GM18508 (cell line): ENCODE measurements around the gene LRP5.
"Not testable (repeated sequence)": the region's sequence is repeated elsewhere in the genome, so short reads cannot be mapped to it uniquely, and the experiment has no call there.

ENCODE experiments used
- ATAC-seq: cut with Tn5 transposase; IDR thresholded peaks from one replicate; pipeline ENCODE4 v1.9.1; 2021; ENCODE audit warnings: moderate number of reproducible peaks; ENCODE audit not compliant: insufficient read depth, unreplicated experiment

The LRP5 gene

GRCh38 chr11:68341557-68342458 lies 29.4 kb downstream of the LRP5 start:
- ATAC-seq: no peak

DNA sequence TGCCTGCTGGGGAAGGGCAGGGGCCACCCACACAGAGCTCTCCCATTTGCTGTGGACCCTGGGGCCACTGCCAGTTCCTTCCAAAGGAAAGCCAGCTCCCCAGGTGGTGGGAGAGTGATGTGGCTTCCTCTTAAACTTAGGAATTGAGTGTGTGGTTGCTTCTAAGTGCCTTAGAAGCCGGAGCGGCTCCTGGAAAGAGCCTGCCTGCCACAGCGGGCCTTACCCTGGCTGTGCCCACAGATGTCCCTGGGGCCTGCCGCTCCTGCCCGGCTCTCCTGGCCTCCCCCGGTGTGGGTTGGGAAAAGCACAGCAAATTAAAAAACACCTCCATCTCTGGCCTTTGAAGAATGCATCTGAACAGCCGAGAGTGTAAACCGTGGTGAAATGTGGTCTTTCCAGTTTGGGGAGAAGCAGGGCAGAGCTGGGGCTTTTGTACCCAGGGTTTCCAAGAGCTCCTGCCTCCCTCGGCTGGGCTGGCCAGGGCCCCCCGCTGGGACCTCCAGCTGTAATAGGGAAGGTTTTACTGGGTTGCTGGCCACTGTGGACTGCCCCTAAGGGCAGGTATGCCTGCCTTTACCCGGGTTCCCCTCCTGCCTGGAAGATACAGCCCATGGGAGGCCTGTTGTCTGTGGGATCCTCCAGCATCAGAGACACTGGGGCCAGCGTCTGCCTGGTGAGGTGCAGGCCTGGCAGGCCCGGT lies 30.2 kb downstream of the LRP5 start:
- ATAC-seq: no peak

DNA sequence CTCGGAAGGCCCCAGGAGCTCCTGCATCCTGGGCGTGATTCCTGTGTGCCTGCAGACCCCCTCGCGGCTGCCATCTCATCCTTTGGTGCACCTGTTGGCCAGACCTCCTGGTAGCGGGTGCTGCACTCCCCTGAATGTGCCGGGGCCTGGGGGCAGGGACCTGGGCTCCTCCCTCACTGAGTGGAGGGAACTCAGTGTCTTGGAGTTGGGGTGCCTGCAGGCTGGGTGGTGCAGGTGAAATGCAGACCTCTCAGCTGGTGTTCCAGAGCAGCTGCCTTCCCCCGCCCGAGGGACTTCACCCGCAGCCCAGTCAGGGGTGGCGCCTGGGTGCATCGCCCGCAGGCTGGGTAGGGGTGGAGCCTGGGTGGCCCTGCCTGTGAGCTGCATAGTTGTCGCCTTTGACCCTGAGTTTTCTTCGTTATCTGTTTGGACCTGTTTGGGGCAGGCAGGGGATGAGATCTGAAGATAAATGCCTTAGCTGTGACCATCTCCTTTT lies 31.4 kb downstream of the LRP5 start:
- ATAC-seq: no peak

DNA sequence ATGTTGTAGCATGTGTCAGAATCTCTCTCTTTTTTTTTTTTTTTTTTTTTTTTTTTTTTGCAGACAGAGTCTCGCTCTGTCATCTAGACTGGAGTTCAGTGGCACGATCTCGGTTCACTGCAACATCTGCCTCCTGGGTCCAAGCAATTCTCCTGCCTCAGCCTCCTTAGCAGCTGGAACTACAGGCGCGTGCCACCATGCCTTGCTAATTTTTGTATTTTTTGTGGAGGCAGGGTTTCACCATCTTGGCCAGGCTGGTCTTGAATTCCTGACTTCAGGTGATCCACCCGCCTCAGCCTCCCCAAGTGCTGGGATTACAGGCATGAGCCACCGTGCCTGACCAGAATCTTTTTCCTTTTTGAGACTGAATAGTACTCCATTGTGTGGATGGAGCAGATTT lies 32.4 kb downstream of the LRP5 start:
- not testable (repeated sequence) for ATAC-seq

DNA sequence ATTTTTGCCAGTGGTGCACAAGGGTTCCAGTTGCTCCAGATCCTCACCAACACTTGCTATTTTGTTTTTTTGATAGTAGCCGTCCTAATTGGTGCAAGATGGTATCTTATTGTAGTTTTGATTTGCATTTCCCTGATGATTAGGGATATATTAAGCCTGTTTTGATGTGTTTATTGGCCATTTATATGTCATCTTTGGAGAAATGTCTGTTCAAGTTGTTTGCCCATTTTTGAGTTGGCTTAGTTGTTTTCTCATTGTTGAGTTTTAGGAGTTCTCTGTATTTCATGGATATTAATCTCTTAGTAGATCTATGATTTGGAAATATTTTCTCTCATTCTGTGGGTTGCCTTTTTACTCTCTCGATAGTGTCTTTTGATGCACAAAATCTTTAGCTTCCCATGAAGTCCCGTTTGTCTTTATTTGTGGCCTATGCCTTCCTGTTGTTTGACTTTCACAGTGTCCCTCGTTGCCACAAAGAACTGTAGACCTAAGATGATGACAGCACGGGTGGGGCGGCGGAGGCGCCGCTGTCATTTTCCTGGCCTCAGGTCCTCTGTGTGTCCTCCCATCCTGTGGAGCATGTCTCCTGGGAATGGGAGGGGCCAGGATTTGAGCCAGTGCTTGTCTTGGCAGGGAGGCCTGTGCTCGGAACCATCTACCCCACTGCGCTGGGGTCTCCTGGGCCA lies 33.5 kb downstream of the LRP5 start:
- no peak for ATAC-seq

DNA sequence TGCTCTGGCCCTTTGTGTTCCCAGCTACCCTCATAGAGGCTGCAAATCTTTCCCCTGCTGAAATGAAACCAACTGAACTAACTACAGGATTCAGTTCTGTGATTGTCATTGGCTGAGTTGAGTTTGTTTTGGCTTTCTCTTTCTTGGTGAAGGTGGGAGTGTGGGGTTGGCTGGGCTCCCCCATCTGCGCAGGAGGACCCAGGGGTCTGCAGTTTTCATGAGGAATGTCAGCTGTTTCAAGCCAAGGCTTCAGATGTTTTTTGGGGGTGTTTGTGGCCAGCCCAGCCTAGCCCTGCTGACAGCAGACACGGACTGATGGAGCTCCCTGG lies 34.0 kb downstream of the LRP5 start:
- no peak for ATAC-seq

DNA sequence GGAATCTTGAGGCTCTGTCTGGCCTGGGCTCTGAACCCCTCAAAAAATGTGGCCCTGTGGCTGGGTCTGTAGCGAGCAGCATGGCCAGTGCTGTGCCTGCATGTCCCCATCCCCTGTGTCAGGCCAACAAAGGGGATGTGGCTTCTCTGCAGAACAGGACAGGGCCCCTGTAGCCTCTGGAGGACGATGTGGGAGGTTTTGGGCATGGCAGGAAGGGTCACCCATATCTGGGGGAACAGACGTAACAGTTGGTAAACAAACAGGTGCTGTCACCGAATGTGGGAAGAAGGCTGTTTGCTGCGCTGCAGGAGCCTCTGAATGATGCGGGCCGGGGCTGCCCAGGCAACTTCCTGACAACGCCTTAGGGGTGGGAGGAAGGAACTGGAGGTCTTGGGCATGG lies 35.0 kb downstream of the LRP5 start:
- ATAC-seq: no peak

GRCh38 chr11:68347841-68348240 lies 35.5 kb downstream of the LRP5 start:
- no peak for ATAC-seq

GRCh38 chr11:68349461-68350249 lies 37.3 kb downstream of the LRP5 start:
- no peak for ATAC-seq

DNA sequence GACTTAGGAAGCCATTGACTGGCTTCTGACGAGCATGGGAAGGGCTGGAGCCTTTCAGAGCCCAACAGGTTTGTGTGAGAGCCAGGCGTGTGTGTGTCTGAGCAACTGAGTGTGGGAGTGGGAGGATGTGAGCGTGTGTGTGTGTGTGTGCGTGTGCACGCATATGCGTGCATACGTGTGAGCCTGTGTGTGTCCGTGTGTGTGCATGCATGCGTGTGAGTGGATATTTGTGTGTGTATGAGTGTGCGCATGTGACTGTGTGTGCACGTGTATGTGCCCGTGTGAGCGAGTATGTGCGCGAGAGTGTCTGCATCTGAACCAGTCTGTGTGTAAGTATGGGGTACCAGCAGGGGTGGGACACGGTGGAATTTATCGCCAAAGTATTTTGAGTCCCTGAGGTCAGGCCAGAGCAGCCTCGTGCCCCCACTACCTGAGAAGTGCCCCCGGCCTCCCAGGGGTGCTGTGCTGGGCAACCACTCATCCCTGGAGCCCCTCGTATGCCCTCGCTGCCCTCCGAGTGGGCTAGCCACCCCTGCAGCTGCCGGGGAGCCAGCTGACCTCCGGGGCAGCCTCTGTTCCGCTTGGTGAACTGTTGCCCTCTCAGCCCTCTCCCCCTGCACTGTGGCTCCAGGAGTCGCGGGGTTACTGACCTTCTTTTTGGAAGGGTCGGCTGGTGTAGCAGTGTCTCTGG lies 38.5 kb downstream of the LRP5 start:
- no peak for ATAC-seq

GRCh38 chr11:68351450-68352275 lies 39.3 kb downstream of the LRP5 start:
- no peak for ATAC-seq

DNA sequence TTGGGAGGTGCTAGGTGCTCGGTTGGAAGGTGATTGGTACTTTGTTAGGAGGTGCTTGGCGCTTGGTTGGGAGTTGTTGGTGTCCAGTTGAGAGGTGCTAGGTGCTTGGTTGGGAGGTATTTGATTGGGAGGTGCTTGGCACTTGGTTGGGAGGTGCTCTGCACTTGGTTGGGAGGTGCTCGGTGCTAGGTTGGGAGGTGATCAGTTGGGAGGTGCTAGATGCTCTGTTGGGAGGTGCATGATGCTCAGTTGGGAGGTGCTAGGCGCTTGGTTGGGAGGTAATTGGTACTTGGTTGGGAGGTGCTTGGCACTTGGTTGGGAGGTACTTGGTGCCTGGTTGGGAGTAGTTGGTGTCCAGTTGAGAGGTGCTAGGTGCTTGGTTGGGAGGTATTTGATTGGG lies 40.2 kb downstream of the LRP5 start:
- ATAC-seq: no peak

- ATAC-seq: no peak
Measured at GRCh38 chr11:68353118-68353517, 40.7 kb downstream of the LRP5 start.

- ATAC-seq: no peak
Measured at GRCh38 chr11:68353669-68354068, 41.3 kb downstream of the LRP5 start.

DNA sequence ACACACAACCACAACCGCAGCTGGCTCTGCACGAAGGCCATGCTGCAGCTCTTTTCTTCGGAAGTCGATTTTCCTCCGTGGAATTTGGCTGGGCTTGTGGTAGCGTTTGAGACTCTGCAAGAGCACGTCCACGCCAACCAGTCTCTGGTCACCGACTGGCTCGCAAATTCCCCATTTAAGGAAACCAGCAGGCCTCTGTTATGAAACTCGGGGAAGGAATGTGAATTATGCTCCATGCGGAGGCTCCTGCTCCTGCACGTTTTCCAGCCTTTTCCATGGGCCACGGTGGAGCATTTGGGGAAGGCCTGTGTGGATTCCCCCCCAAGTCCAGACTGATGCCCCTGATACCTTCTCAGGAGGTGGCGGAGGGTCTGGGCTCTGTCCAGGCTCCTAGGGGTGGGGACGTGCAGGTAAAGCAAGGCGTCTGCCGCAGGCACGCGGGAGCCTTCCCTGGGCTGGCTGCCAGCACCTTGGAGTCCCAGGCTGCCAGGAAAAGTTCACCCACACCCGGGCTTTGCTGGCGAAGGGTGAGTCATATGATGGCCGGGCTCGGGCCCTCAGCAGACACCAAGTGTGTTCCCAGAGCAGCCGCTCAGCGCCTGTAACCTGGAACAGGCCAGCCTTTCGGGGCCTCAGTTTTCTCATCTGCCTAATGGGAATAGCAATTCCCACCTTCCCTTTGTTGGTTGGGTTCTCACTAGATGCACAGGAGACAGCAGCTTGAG lies 41.9 kb downstream of the LRP5 start:
- no peak for ATAC-seq

- no peak for ATAC-seq
Measured at GRCh38 chr11:68355471-68355870, 43.1 kb downstream of the LRP5 start.

- no peak for ATAC-seq
Measured at GRCh38 chr11:68357568-68357967, 45.2 kb downstream of the LRP5 start.

GRCh38 chr11:68358416-68358815 lies 46.0 kb downstream of the LRP5 start:
- no peak for ATAC-seq
